GM12801 (cell line): ENCODE results near the gene EIF4E.

Experiments used
- TF ChIP-seq, protein P1 (sequence below): IDR thresholded peaks from one replicate; pipeline ENCODE4 v1.5.1; 2011; ENCODE audit warnings: control low read depth; ENCODE audit not compliant: insufficient read length; ENCODE audit errors: extremely low read depth

EIF4E gene

DNA sequence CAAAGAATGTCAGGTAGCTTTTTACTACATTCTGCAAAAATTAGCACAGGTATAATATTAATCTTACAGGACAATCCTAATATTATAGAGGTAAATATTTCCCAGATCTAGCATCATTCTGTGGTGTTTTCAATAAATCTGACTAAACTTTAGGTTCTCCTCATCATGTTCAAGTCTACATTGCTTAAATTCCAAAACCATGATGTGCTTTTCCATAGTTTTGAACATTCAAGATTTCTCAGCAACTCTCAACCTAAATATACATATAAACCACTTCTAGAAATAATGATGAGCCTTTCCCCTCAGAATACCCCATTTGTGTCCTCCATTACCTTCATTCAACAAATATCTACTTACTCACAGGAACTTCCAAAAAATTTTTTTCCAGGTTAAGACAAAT, 23.1 kb downstream of the EIF4E start:
- TF ChIP-seq, protein P1, sequence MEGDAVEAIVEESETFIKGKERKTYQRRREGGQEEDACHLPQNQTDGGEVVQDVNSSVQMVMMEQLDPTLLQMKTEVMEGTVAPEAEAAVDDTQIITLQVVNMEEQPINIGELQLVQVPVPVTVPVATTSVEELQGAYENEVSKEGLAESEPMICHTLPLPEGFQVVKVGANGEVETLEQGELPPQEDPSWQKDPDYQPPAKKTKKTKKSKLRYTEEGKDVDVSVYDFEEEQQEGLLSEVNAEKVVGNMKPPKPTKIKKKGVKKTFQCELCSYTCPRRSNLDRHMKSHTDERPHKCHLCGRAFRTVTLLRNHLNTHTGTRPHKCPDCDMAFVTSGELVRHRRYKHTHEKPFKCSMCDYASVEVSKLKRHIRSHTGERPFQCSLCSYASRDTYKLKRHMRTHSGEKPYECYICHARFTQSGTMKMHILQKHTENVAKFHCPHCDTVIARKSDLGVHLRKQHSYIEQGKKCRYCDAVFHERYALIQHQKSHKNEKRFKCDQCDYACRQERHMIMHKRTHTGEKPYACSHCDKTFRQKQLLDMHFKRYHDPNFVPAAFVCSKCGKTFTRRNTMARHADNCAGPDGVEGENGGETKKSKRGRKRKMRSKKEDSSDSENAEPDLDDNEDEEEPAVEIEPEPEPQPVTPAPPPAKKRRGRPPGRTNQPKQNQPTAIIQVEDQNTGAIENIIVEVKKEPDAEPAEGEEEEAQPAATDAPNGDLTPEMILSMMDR = no peak

DNA sequence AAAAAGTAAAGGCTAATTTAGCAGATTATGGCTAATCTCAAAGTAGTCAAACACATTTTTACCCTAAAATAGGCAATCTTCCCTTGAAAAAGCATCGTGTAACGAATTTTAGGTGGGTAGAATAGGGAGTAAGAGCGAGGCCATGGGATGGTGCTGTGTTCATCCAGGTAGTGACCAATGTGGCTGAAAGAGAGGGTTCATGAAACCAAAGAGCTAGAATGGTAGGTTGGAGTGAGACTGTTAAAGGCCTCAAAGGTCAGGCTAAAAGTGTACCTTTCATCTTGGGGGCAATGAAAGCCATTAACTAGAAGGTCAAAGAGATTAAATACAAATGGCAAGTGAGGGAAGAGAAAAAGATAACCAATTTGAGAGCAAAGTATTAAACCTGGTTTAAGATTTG, 23.6 kb downstream of the EIF4E start:
- TF ChIP-seq, protein P1 = no peak

DNA sequence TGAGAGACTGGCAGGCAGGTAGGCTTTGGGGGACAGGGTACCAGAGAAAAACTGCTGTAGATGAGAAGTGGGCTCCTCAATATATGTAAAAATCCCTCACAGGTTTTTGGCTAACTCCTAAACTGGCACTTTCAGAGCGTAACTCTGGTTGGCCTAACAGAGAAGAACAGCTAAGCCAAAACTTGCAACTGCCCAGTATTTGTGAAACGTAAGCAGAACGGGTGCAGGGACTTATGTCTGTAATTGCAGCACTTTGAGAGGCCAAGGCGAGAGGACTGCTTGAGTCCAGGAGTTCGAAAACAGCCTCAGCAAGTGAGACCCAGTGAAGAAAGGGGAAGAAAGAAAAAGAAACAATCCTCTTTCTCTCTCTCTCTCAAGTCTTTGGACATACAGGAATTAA, 25.0 kb downstream of the EIF4E start:
- TF ChIP-seq, protein P1 = no peak

DNA sequence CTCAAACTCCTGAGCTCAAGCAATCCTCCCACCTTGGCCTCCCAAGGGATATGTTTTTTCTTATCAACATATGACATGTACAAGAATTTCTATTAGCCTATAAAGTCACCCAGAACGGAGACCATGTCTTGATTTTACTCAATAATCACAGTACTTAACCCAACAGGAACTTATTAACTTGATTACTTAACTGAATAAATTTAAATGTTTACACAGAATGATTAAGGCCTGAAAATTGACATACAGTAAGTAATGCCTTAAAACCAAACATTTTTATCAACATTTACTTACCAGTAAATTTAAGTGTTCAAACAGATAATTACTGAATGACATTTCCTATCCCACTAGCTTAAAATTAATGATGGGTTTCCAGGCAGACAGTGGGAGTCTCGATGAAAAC, 25.4 kb downstream of the EIF4E start:
- TF ChIP-seq, protein P1 = no peak

DNA sequence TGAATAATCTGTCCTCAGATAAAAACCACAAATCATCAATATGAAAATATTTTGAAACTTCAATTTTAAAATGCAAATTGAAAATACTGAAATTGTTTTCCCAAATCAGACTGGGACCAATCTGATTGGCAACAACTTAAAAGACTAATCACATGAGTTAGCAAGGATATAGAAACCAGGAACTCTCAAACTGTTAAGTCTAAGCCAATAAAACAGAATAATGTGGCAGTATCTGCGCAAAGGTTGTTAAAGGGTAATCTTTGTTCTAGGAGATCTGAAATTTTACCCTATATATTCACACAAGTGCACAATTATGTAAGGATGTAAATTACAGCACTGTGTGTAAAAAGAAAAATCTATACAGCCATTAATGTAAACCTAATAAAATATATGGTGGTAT, 29.7 kb downstream of the EIF4E start:
- TF ChIP-seq, protein P1 = no peak

DNA sequence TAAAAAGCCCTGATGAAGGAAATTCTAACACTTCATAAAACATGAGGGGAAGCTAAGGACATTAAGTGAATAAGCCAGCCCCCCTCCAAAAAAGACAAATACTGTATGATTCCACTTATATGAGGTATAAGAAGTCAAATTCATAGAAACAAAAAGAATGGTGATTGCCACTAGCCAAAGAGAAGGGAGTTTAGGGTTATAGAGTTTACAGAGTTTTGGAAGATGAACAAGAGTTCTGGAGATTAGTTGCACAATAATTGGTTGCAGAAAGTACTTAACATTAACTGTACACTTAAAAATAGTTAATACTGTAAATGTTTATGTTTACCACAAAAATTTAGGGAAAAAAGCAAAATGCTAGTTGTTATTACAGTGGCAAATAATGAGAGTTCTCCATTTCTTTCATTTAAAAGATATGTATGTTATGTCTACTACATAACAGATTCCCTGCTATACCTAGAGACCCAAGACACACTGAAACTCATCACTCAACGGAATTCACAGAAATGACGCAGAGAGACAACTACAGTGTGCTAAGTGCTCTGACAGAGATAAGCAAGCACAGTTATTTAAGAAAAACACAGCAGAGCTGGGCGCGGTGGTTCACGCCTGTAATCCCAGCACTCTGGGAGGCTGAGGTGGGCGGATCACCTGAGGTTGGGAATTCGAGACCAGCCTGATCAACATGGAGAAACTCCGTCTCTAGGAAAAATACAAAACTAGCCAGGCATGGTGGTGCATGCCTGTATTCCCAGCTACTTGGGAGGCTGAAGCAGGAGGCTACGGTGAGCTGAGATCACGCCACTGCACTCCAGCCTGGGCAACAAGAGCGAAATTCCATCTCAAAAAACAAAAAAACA, 37.2 kb downstream of the EIF4E start:
- TF ChIP-seq, protein P1 = no peak

DNA sequence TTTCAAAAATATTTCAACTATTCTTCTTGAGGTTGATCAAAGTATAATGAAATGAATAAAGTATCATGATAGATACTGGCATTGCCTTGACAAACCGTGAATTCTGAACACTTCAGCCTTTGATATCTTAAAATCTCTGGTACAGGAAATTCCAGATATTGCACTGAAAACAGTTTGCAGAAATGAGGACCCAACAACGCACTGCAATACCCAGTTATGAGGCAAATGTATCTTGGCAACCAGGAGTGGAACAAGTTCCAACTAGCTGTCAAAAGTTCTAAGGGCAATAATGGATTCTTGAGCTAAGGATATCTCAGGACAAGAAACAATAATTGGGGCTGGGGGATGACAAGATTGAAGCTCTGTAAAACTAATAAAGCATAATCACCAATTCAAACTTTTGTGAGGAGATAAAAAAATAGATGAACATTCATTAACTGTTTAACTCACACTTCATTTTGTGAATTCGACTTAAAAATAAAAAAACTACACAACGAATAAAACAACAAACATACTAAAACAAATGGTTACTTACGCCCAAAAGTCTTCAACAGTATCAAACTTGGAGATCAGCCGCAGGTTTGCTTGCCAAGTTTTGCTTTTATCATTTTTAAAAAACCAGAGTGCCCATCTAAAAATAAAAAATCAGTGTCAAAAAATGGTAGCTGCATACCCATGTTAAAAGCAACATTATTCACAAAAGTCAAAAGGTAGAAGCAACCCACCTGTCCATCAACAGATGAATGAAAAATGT, 38.1 kb downstream of the EIF4E start:
- TF ChIP-seq, protein P1 = no peak
